GM13976 (cell line): ENCODE data around the gene SAP30BP.
A peak's percentile ranks its signal among the peaks of the same experiment; 100 is the strongest.

Source experiments
- DNase-seq: peaks from one replicate; pipeline ENCODE4 v3.0.0; 2012; ENCODE audit warnings: low spot score
- CTCF ChIP-seq: IDR thresholded peaks from 2 replicates; pipeline ENCODE4 v1.5.1; 2012; ENCODE audit warnings: borderline replicate concordance, mild to moderate bottlenecking; ENCODE audit not compliant: insufficient read depth; ENCODE audit errors: extremely low read depth, missing control alignments, control extremely low read depth
- in situ Hi-C: fragments of 300-500 bp; cut with MboI; formaldehyde crosslinking; loops from one replicate; pipeline ENCODE4 v1.12.0; 2022; ENCODE audit warnings: low sequenced_read_pairs, mixed read lengths, inconsistent platforms; ENCODE audit not compliant: unreplicated experiment

SAP30BP gene

GRCh38 chr17:75750661-75751423 is 83.7 kb downstream of the SAP30BP start:
- no peak for DNase-seq
- TF ChIP-seq CTCF: no peak
- in situ Hi-C loops: no loop called here

- DNase-seq: no peak
- in situ Hi-C loops: no loop called here
- TF ChIP-seq CTCF: no peak
Observed at GRCh38 chr17:75751676-75752404, 84.7 kb downstream of the SAP30BP start.

- DNase-seq: no peak
- in situ Hi-C loops: no loop called here
- TF ChIP-seq CTCF: no peak
Observed at GRCh38 chr17:75752405-75752709, 85.2 kb downstream of the SAP30BP start.

GRCh38 chr17:75752802-75753513 is 85.8 kb downstream of the SAP30BP start:
- TF ChIP-seq CTCF: no peak
- peak; percentile 77 for DNase-seq
- in situ Hi-C loops: no loop called here

GRCh38 chr17:75753514-75754377 is 86.6 kb downstream of the SAP30BP start:
- DNase-seq: peak; percentile 94
- in situ Hi-C loops: no loop called here
- TF ChIP-seq CTCF: peak; percentile 96
